EH (cell line): ENCODE data around the gene PDE8B.

Experiments used
- DNase-seq: peaks from one replicate; pipeline ENCODE4 v3.0.0-alpha.2; 2015; ENCODE audit warnings: low read depth

PDE8B gene

DNA sequence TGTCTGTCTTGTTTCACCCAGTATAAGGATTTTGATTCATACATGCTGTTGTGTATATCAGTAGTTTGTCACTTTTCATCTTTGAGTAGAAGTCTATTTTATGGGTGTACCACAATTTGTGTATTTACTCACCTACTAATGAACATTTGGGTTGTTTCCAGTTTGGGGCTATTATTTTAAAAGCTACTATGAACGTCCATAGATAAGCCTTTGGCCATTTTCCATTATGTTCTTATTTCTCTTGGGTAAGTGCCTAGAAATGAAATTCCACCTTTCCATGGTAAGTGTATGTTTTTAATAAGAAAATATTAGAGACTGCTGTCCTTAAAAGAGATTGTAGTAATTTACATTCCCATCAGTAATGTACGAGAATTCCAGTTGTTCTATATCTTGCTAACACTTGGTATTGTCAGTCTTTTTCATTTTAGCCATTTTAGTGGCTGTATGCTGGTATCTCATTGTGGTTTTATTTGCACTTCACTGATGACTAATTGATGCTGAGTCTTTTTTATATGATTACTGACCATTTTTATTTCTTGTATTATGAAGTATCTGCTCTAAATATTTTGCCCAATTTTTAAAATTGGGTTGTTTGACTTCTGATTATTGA is 17.9 kb upstream of the PDE8B start:
- DNase-seq, result no peak

DNA sequence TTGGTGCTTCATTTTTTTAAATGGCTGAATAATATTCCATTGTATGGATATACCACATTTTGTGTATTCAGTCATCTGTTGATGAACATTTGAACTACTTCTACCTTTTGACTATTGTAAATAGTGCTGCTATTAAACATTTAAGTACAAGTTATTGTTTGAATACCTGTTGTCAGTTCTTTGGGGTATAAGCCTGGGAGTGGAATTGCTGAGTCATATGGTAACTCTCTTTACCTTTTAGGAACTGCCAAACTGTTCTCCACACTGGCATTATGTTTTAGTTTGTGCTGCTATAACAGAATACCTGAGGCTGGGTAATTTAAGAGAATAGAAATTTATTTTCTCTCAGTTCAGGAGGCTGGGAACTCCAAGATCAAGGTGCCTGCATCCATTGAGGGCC is 15.7 kb upstream of the PDE8B start:
- DNase-seq, result no peak

DNA sequence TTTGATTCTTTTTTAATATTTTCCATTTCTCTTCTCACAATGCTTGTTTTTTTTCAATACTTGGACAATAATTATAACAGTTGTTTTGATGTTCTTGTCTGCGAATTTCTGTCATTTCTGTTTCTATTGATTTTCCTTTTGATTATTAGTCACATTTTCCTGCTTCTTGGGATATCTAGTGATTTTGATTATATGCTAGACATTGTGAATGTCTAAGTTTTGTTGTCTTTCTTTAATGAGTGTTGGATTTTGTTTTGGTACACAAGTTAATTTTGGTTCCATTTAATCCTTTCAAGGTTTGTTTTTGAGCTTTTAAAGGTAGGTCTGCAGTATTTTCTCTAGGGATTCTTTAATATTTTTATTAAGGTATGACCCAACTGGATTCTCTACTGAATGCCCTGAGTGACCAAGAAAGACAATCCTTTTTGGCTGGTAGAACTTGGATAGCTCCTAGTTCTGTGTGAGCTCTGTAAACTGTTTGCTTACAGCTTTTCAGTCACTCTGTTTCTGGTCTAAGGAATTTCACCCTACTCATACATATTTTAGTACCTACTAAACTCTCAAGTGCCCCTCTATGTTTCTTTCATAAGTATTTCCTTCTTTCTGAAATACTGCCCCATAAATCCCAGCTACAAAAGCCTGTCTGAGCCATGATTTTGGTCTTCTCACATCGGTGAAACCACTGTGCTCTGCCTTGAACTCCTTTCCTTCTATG is 12.5 kb upstream of the PDE8B start:
- no peak for DNase-seq

DNA sequence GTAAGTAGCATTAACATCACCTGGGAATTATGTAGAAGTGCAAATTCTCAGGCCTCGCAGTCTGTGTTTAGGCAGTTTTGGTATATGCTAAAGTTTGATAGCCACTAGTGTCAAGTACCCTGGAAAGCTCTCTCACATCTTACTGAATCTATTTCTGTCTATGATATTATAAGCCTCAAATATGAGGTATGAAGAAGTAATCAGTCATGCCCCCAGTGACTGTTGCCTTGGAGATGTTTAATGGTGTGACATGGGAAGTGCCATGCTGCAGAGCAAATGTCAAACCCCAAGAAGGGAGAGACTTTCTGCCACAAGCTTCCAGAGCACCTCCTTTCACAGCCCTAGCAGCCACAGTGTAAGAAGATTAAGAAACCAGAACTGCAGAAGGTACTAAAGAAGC is 9.8 kb upstream of the PDE8B start:
- no peak for DNase-seq

DNA sequence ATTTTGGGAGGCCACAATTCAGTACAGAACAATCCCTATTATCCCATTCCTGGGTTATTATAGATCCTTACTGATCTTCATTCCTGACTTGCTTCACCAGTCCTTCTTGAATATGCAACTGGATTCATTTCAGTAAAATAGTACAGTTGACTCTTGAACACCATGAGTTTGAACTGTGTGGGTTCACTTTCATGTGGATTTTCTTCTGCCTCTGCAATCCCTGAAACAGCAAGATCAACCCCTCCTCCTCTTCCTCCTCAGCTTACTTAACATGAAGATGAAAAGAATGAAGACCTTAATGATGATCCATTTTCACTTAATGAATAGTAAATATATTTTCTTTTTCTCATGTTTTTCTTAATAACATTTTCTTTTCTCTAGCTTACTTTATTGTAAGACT is 8.3 kb upstream of the PDE8B start:
- no peak for DNase-seq

DNA sequence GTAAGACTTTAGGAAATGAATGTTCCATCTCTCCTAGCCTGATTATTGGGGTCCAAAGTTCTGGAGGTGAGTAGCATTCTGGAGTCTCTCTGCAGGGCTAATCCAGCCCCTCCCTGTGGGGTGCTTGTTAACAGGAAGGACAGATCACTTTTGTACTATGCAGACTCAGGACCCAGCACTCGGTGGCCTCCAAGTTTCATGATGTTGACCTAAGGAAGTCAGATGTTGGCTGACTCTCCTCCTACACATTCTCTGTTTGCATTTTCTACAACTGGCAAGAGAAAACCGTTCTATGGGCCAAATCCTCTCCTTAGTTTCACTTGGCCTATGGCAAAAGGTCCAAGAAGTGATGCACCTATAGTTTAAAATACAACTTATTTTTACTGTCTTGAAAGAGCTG is 5.5 kb upstream of the PDE8B start:
- no peak for DNase-seq

DNA sequence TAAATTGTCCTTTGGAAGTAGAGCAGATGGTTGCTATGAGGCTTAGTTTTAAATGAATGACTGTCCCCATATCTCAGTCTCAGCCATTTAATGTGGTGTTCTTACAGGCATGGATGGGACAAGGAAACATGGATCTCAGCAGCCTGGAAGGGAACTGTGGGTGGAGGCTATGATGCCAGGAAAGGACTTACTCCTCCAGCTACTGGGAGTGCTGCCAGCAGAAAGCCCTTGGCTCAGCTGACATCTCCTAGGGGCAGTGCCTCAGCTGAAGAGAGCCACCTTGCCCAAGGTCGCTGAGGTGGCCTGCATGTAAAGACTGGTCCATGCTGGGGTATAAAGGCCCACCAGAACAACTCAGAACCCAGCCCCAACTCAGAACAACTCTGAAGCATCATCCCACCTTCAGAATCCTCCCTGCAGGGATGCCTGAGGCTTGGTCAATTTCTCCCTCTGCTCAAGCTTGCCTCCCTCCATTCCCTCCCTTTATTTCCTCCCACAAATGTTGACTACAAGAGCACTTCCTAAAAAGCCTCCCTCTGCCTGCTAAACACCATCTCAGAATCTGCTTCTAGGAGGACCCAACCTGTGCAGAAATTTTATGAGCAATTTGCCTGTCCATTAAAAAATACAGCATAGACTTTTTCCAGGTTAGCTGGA is 1.8 kb upstream of the PDE8B start:
- DNase-seq, result no peak

DNA sequence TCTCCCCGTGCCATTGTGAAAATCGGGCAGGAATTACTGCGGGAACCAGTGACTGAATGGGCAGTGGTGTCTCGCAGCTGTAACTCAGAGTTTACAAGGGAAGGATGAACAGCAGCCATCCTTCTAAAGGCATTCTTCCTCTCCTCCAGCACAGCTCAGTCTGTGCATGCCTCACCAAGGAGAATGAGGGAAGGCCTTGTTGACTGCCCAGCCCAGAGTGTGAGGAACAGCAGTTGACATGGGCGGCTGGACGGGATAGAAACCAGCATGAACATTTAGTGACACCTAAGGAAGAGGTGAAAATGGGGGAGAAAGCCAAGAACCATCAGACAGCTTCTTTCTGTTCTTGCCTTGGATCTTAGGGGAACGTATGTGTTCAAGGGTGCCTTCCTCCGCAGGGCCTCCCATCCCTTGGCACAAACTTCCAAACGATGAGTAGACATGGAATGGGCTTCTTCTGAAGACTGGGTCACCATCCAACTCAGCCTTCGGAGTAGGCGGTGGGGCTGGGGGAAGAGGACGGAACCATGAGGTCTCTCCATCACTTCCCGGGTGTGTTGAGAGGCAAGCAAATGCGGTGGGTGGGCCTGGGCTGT is 887 bp upstream of the PDE8B start:
- DNase-seq, result no peak

DNA sequence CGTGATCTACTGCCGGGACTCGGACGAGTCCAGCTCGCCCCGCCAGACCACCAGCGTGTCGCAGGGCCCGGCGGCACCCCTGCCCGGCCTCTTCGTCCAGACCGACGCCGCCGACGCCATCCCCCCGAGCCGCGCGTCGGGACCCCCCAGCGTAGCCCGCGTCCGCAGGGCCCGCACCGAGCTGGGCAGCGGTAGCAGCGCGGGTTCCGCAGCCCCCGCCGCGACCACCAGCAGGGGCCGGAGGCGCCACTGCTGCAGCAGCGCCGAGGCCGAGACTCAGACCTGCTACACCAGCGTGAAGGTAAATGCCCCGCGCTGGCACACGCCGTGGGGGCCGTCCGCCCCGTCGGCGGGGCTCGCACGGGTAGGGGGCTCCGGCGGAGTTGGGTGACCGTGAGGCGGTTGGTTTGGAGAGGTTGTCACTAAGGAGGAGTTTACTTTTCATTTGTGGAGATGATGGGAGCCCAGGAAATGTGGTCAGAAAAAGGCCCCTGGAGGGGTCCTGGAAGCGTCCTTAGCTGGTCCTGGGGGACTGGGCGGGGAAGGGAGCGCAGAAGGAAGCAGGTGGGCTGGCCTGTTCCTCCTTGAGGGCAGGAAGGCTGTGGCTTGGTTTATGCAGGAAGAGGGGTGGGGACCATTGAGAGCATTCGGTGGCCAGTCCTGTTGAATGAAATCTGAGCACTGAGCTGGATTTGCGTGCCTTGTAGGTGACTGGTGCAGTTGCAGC is 647 bp downstream of the PDE8B start:
- DNase-seq, result peak; percentile 36

DNA sequence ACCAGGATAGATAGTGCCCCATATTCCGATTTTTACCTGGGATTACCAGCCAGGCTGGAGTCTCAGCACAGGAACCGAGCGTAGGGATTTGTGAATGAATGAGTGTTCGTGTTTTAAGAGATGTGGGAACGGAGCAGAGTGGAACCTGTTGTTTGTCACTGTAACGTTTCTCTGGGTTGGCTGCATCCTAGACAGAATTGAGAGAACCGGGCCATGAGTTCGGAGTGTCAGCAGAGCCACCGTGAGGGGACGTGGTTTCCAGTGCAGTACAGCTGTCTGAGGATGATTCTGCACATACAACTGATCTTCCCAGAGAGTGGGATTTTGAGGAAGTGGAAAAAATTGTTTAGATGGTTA is 1.2 kb downstream of the PDE8B start:
- DNase-seq, result no peak

DNA sequence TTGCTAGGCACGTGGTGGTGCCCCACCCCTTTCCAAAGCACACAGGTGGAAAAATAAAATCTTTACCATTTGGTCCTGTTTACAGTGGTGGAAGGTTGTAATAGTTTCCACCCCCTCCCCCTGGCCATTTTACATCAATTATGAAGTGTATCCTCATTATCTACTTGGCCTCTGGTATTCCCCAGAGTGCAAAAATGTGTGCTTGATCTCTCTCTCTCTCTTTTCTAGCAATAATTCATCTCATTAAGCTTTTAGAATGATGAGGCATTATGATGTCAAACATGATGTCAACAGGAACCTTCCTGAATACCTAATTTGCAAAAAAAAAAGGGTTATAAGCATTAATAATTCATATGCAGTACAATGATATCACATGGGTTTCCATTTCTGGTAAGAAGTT is 3.1 kb downstream of the PDE8B start:
- DNase-seq, result no peak

DNA sequence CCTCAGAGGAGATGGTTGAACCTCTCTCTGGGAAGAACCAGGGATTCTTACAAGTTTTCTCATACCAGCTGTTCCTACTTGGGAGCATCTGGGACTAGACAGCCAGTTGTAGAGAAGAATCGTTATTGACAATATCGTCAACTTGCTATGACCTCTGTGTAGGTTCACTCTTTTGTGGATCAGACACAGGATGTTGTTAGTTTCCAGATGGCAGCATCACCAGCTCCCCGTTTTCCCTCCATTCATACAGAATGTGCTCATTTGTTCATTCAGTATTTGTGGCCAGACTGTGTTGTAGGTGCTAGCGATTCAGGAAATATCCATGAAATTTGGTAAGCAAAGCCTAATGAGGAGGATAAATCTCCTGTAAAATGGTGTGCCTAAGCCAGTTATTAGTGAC is 3.7 kb downstream of the PDE8B start:
- DNase-seq, result no peak

DNA sequence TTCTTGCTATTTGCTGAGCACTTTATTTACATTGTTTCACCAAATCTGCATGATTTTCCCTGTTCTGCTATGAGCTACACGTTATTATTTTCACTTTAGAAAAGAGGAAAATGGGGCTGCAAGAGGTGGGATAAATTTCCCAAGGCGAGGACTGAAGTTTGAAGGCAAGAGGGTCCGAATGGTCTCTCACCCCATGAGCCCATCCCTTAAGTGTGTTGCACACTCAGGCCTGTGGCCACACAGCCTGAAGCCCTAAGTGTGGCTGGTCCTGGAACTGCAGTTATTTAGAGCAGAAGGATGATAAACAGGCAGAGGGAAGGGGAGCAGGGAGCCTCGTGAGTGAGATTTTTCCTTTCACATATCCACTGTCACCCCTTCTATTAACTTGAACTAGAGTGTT is 7.8 kb downstream of the PDE8B start:
- DNase-seq, result no peak

DNA sequence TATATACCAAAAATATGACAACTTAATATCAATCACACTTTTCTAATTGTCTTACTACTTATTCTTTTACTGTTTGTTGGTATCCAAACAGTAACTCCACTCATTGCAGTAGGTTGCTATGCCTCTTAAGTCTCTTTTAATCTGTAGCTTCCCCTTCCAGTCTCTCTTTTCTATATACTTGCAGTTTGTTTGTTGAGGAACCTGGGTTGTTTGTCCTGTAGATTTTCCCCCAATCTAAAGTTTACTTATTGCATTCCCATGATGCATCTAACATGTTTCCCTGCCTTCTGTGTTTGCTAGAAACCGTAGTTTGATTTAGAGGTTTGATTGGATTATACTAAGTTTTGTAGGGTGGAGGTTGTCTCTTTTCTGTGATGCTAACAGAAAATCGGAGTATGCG is 10.6 kb downstream of the PDE8B start:
- no peak for DNase-seq

DNA sequence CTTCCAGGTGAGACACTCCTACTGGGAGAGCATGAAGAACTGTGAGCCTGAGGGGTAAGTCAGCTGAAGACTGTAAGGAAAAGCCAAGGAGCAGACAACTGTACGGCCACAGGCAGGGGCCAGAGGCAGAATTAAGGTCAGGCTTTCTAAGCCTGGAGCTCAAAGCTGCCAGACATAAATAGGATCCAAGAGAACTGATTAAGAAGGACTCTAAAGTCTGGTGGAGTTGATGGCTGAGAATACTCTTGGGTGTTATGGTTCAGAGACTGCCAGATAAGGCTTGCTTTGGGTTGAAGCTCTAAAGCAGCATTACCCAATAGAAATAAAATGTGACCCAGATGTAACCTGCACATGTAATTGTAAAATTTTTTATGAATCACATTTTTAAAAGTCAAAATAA is 12.2 kb downstream of the PDE8B start:
- DNase-seq, result no peak

DNA sequence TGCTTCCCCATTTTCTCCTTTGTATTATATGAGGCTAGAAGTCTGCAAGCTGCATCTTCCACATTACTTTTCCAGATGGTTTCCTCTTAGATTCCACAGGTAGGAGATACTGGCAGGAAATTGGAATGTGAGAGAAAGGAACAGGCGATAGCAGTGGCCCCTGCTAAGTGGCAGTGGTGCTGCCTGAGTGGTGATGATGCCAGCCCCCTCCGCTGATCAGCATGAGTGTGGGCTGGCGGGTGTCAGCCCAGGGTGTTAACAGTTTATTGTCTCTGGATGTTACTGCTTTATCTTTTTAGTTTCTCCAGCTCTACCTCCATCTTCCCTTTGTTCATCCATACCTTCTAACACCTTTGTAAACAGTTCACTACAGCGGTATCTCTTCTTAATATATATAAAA is 13.2 kb downstream of the PDE8B start:
- no peak for DNase-seq

DNA sequence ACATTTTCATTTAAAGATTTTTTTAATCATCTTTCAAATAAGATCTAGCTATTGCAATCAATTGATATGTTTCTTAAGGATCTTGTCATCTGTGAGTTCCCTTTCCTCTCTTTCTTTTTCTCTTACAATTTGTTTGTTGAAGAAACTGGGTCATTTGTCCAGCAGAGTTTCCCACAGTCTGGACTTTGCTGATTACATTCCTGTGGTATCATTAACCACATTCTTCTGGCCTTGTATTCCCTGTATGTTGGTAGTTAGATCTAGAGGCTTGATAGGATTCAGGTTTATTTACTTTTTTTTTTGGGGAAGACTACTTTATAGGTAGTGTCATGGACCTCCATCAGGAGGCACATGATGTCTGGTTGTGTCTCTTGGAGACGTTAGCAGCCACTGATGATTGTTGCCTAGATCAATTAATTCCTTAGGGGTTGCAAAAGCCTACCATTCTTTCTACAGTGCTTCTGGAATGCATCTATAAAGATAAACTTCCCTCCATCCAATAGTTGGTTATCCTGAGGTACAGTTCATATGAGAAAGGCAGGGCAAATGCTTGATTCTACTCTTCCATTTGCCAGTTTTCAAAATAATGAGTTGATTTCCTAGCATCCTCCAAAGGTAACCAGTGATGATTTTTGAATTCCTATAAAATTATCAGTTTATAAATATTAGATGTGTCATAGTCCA is 14.3 kb downstream of the PDE8B start:
- peak; percentile 92 for DNase-seq

DNA sequence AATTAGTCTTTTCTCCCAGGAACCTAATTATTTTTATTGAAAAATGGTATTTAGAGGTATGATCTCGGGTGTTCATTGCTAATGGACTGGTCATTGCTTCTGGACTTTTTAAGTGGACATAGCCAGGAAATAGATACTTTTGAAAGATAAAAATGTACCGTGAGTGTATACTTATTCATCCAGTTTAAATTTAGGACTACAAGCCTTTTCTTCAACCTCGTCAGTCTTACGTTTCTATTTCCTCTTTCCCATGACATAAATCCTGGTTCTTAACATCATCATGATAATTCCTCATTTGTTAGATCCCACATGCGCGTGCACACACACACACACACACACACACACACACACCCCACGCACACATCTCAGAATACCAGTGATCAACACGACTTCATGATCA is 15.1 kb downstream of the PDE8B start:
- DNase-seq, result peak; percentile 59

DNA sequence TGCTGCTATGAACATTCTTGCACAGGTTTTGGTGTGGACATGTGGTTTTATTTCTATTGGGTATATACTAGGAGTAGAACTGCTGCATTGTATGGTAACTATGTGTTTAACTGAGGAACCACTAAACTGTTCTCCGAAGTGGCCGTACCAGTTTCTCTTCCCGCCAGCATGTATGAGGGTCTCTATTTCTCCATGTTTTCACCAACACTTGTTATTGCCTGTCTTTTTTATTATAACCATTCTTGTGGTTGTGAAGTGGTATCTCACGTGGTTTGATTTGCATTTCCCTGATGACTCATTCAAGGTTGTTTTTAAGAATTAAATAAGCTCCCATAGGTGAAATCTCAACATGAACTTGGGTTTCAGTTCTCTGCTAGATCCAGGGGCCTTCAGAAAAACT is 19.4 kb downstream of the PDE8B start:
- DNase-seq, result no peak

DNA sequence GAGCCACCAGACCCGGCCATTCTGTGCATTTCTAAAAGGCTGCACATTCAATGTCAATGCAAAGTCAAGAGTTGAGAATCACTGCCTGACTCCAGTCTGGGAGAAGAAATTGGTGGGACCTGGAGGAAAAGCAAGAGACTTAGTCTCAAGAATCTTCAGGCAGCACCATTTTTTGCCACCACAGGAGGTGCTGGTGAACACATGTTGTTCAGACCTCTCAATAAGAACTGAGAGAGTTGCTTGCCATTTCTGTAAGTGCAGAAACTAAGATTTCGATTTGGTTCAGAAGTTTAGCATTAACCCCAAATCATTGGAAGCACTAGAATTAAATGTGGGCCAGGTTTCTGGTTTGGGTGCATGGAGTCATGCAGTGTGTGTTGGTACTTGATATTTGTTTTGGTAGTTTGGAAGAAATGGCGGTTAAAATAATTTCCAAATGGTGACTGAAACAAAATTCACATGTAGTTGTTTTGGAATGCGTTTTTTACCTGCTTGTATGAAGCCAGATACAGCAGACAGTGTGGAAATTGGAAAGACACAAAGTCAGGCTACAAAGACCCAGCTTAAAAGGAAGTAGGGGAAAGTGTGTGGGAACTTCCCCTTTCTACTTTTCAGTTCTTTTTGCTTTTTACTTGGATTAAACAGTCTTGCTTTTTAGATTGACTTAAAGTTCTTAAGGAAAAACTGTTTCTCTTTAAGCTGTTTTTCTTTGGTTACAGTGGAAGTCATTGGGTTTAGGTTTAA is 20.4 kb downstream of the PDE8B start:
- DNase-seq, result peak; percentile 22

DNA sequence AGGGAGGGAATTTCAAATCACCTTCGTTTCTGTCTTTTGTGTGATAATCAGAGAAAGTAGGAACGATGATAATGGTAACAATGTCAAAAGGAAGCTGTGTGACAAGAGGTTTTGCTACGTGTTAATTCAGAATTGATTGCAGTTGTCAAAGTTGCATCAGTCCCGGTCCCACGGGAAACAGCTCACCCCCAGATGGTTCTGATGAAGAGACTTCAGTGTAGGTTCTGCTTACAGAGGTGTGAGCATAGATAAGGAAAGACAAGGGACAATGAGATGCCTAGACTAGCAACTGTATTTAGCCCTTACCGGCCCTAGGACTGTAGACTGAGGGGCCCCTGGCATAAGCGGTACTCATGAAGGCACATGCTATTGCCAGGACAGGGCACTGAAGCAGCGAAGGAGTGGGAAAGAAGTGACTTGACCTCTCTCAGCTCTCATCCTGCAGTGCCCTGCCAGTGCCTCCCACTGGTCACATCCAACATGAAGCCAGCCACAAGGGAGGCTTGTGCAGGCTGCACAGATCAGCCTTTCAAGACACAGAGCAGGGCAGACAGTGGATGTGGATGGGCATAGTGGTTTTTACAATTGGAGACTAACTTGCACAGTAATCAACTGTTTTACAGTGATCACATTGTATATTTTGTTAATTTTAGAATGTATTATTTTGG is 21.1 kb downstream of the PDE8B start:
- DNase-seq, result no peak
